KOPT-K1 (cell line): Measurements from ENCODE around the gene LRRC46.
A peak's percentile ranks its signal among the peaks of the same experiment; 100 is the strongest.

Experiments
- H3K27ac ChIP-seq: fragments of 200-600 bp; sonication (generic); 2 replicates; pipeline ENCODE4 v1.5.1; 2016; ENCODE audit warnings: antibody characterized with exemption, mild to moderate bottlenecking, low read depth, low read length; ENCODE audit not compliant: poor library complexity, severe bottlenecking
- H3K36me3 ChIP-seq: fragments of 200-600 bp; sonication (generic); 2 replicates; pipeline ENCODE4 v1.5.1; 2017; ENCODE audit warnings: antibody characterized with exemption, mild to moderate bottlenecking, low read length, moderate library complexity; ENCODE audit not compliant: insufficient read depth
- H3K9me3 ChIP-seq: fragments of 200-600 bp; sonication (generic); 2 replicates; pipeline ENCODE4 v1.5.1; 2017; ENCODE audit warnings: antibody characterized with exemption, low read length, mild to moderate bottlenecking; ENCODE audit not compliant: insufficient read depth, poor library complexity, severe bottlenecking

LRRC46 gene, protein sequence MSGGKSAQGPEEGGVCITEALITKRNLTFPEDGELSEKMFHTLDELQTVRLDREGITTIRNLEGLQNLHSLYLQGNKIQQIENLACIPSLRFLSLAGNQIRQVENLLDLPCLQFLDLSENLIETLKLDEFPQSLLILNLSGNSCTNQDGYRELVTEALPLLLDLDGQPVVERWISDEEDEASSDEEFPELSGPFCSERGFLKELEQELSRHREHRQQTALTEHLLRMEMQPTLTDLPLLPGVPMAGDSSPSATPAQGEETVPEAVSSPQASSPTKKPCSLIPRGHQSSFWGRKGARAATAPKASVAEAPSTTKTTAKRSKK

DNA sequence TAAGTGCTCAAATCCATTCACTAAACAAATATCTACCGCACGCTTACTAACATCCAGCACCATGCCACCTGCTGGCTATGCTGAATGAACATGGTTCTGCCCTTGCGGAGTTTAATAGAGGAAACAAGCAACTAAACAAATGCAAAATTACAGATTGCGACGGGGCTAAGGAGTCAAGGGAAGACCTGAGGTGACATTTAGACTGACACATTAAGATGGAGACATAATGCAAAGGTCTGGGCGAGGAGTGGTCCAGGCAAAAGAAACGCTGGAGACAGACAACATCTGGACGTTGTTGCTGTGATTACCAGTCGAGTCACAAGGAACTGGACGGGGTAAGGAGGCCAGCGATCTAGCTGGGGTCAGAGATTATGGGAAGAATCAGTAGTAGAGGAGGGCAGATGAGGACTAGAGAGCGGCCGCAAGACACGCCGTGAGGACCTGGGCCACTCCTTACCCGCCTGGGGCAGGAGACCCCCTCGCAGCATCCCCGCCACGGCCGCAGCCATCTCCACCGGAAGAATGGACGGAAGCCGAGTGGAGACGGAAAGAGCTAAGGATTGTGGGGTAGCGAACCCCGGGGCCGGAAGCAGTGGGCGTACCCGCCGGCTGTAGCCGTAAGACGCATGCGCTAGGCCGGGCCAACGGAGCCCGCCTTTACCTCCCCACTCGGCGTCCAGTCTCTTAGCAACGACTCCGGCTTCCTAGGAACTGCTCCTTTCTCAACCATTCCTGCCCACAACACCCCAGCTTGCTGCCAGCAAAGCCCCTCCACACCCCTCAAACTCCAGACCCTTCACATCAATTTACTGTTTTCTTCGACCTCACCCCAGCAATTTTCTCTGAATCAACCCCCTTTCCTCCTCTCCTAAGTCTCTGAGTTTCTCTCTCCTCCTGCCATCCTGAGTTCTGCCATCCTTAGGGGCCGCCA, at the start of gene LRRC46, which contains the start of gene MRPL10:
TSS of gene LRRC46 (plus strand) at position 668 of the 931 bp plus-strand sequence. CDS start 320 bp downstream, outside the sequence.
TSS of gene MRPL10 (minus strand) at position 539 of the 931 bp plus-strand sequence. CDS start at position 509, 30 bp downstream.
- Histone ChIP-seq H3K27ac (peak within 1 kb of the TSS; percentile 82), H3K9me3 (no peaks in the 10 kb centered on the region), H3K36me3 (peaks cover 39% of the 10 kb centered on the region)

DNA sequence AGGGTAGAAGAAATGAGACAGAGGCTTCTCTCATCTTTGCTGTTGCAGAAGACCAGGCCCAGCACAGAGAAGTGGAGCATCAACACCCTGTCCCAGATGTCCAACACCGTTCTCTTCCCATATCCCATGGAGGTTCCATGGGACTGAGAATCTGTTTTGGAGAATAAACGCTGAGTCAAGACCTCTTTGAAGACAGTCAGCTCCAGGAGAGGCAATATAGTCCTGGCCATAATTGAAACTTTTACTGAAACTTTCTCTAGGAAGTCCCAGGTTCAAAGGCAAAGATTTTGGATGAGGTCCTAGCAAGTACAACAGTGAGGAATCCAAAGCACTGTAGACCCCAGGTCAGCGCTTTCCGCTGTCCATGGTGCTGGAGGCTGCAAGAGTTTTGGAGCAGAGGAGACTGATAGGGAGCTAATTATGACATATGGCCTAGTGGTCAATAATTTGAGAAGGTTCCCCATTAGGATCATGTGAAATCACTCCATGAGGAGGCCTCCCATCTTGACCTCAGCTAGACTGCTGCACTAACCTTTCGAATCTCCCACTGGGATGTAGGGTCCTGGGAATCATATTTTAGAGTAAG, 45.8 kb upstream of the LRRC46 start:
- Histone ChIP-seq H3K9me3 (no peaks in the 10 kb centered on the region), H3K27ac (no peak overlapping the region), H3K36me3 (no peaks in the 10 kb centered on the region)

DNA sequence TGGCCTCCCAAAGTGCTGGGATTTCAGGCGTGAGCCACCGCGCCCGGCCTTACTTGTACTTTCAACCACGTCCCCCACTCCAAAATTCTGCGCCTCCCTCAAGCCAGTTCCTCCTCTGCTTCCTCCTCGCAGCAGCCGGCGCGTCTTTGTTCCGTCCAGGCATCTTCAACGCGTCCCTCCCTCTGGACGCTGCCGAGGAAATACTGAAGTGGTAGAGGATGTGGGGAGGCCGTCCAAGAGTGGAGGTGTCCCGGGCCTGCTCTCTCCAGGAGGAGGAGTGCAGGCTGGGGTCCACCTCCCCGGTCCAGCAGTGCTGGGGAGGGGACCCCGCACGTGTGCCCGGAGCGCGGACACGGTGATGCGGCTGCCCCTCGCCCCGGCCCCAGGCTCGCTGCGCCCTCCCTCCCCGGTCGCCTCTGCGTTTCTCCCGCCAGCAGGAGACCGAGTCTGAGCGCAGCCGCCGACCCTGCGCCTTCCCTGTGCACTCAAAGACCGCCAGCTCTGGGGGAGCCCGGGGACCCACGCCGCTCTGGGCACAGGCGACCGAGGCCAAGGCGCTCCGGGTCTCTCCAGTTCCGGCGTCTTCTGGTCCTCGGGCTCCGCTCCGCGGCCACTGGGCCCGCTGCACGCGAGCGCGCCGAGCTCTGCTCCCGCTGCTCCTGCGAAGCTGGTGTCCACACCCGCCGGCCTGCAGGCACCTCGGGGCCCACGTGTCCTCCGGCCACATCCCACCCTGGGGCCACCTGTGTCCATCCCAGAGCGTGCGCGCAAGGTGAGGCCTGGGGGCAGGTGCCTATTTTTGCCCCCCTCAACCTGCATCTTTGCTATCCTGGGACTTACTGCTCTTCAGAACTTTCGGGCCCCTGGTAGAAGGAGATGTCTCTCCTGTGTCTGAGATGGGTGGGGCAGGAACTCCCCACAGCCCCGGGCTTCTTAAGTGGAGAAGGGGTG, 41.6 kb upstream of the LRRC46 start:
- Histone ChIP-seq H3K9me3 (no peaks in the 10 kb centered on the region), H3K36me3 (no peaks in the 10 kb centered on the region), H3K27ac (no peak overlapping the region)

DNA sequence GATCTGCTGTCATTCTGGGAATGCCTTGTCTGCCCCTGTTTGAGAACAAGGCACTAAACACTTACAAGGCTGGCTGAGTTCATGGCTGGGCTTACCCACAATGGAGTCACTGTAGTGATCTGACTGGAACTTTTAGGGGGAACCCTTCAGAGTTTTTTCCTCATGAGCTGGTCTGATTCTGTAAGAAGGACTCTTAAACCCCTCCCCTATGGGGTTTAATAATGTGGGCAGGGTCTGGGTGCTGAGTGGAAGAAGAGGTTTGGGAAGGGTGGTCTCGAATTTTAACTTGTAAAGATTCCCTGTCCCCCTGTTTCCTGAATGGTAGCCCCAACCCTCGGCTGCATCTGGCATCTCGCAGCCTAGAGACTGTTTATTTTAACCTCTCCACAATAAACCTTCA, 40.4 kb upstream of the LRRC46 start:
- no peak overlapping the region for H3K27ac ChIP-seq
- H3K9me3 ChIP-seq = no peaks in the 10 kb centered on the region
- no peaks in the 10 kb centered on the region for H3K36me3 ChIP-seq

DNA sequence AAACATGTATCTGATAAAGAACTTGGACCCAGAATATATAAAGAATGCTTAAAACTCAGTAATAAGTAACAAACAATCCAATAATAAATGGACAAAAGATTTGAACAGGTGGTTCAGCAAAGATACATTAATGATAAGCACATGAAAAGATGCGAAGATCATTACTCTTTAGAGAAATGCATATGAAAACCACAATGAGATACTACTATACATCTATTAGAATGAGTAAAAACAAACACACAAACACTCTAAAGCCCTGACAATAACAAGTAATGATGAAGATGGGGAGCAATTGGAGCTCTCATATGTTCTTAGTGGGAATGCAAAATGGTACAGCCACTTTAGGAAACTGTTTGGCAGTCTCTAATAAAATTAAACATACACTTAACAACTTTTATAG, 39.0 kb upstream of the LRRC46 start:
- no peaks in the 10 kb centered on the region for H3K36me3 ChIP-seq
- H3K9me3 ChIP-seq = no peaks in the 10 kb centered on the region
- H3K27ac ChIP-seq = no peak overlapping the region

DNA sequence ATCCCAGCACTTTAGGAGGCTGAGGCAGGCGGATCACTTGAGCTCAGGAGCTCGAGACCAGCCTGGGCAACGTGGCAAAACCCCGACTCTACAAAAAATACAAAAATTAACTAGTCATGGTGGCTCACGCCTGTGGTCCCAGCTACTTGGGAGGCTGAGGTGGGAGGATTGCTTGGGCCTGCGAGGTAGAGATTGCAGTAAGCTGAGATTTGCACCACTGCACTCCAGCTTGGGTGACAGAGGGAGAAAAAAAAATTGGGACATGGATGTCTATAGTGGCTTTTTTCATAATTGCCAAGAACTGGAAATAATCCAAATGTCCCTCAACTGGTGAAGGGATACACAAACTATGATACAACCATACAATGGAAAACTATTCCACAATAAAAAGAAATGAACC, 38.5 kb upstream of the LRRC46 start:
- no peaks in the 10 kb centered on the region for H3K36me3 ChIP-seq
- H3K27ac ChIP-seq = no peak overlapping the region
- H3K9me3 ChIP-seq = no peaks in the 10 kb centered on the region

DNA sequence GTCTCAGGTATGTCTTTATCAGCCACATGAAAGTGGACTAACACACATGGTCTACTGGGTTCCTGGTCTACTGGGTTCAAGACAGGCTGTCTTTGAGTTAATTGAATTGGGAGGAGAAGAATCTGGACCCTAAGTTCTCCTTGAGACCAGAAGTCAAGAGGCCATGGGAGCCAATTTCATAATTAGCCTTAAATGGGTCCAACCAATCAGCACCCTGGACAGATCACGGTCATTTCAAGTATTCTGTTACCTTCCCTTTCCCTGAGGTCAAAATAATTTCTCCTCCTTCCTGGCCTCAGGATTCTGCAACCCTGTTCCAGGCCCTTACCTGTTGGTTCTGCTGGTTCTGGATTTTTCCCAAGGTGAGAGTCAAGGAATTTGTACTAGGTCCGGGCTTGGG, 33.7 kb upstream of the LRRC46 start:
- H3K27ac ChIP-seq = no peak overlapping the region

DNA sequence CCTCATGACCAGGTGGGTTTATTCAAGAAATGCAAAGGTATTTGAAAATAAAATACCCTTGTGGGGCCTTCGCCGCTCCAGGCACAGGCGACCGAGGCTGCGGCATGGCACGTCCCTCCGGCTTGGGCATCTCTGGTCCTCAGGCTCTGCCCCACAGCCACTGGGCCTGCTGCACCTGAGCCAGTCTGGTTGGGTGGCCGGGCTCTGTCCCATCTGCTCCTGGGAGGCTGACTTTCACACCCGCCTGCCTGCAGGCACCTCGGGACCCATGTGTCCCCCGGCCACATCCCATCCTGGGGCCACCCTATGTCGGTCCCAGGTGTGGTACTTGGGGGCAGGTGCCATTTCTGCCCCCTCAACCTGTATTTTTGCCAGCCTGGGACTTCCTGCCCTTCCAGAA, 30.8 kb upstream of the LRRC46 start:
- H3K27ac ChIP-seq = no peak overlapping the region
- no peaks in the 10 kb centered on the region for H3K9me3 ChIP-seq
- no peaks in the 10 kb centered on the region for H3K36me3 ChIP-seq

More for the DNA sequence above, 33.7 kb upstream of the LRRC46 start:
- Histone ChIP-seq H3K36me3 (no peaks in the 10 kb centered on the region), H3K9me3 (no peaks in the 10 kb centered on the region)

DNA sequence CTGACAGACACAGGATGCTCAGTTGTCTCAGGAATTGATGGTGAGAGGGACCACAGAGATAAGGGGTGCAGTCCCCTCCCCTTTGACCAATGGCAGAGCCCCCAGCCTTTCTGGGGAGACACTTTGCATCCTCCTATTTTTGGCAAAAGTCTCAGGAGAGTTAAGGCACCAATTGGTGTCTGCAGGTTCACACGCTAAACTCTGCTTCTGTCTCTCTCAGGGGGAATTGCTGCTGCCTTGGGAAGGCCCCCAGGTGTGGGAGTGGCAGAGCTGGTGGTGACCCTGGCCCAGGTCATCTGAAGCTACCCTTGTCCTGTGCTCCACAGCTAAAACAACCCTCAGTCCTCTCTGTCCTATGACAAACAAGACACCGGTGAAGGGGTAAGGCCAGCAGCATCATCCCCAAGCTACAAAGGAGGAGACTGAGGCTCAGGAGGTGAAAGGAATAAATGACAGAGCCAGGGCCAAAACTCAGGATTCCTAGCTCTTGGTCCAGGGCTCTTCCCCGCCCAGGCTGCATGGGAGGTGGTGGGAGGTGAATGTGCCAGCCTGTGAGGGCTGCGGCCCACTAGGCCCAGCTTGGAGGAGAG, 30.2 kb upstream of the LRRC46 start:
- Histone ChIP-seq H3K36me3 (no peaks in the 10 kb centered on the region), H3K9me3 (no peaks in the 10 kb centered on the region), H3K27ac (no peak overlapping the region)

DNA sequence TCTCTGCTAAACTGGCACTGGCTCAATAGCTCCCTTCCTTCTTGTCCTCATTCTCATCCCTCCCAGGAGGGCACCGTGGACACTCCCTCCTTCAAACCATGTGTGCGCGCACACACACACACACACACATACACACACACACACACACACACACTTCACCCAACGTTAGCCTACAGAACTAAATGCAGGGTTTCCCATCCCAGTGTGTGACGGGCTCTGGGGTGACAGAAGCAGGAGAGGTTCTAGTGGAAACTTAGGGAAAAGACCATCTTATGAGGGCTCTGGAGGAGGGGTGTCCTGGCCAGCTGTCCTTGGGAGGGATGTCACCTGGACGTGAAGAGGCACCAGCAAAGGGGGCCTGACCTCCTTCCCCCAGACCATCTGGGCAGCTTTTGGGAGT, 29.6 kb upstream of the LRRC46 start:
- Histone ChIP-seq H3K9me3 (no peaks in the 10 kb centered on the region), H3K27ac (no peak overlapping the region), H3K36me3 (peaks cover 3% of the 10 kb centered on the region; the same call in 1 of the 2 replicates)

DNA sequence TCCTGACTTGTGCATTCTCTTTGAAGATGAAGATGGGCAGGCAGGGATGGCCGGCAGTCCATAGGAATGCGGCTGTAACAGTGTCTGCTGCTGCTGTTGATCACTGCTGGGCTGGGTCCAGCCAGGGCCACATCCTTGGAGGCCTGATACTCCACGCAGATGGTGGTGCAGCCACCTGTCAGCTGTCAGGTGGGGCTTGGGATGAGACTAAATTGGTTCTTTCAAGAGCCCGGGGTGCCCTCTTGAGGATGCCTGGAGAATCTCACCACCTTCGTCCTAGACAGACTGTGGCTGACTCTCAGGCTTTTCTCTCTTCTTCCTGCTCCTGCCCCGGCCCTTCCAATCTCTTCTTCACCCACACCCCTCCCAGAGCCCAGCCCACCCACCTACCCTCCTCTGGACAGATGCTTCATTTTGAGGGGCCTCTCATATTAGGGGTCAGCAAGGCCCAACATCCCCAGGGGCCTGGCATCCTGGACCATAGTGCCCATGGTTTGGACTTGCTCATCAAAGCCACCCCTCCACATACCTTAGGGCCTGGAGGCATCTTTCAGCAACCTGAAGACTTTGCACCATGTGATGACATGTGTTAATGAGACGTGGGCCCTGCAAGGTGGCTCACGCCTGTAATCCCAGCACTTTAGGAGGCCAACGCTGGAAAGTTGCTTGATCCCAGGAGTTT, 29.0 kb upstream of the LRRC46 start:
- Histone ChIP-seq H3K27ac (no peak overlapping the region), H3K9me3 (no peaks in the 10 kb centered on the region), H3K36me3 (peaks cover 9% of the 10 kb centered on the region; the same call in 1 of the 2 replicates)

DNA sequence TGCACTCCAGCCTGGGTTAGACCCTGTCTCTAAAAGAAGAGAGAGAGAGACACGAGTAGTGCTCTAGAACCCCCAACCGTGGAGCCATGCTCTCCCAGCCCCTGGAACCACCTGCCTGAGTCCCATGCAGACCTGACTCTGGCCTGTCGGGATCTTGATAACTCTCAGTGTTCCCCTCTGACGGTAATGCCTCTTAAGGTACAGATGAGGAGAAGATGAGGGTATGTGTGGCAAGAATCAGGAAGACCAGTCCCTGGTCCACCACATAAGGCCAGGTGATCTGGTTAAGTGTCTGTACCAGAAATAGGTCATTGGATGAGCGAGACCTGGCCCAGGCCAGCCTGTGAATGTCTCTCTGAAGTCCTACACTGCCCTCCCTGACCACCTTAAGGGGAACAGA, 28.3 kb upstream of the LRRC46 start:
- Histone ChIP-seq H3K36me3 (peaks cover 16% of the 10 kb centered on the region; the same call in 1 of the 2 replicates), H3K9me3 (no peaks in the 10 kb centered on the region), H3K27ac (no peak overlapping the region)

DNA sequence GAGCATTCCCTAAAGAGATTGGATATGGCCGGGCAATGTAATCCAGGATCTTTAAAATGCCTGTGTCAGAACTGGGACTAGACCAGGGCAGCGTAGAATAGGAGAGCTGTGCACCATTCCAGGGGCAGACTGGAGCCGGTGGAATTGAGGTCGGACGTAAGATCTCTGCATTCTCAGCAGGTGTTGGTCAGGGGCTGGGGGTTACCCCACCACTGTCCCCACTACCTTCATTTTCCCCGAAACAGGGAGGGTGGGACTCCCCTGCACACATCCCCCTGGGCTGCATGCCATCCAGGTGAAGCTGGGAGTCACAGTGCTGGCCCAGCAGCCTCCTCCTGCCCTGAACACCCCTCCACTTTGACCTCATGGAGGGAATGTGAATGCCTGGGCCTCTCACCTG, 27.7 kb upstream of the LRRC46 start:
- Histone ChIP-seq H3K27ac (no peak overlapping the region), H3K36me3 (peaks cover 22% of the 10 kb centered on the region; the same call in 1 of the 2 replicates), H3K9me3 (no peaks in the 10 kb centered on the region)
